Retinal pigment epithelial cell (primary cell): ENCODE measurements around the gene ENTPD7.
"Not testable (repeated sequence)": the region's sequence is repeated elsewhere in the genome, so short reads cannot be mapped to it uniquely, and the experiment has no call there.

Source experiments
- DNase-seq: peaks from one replicate; pipeline ENCODE4 v3.0.0-alpha.2; 2010; ENCODE audit warnings: low read depth
- H3K4me3 ChIP-seq: 2 replicates; pipeline ENCODE4 v1.5.1; 2011; ENCODE audit warnings: mild to moderate bottlenecking, low read length, control low read depth, moderate library complexity
- CTCF ChIP-seq: conservative IDR thresholded peaks from 2 replicates; pipeline ENCODE4 v1.5.1; 2011; ENCODE audit warnings: low read depth, low read length, control low read depth, inconsistent platforms

Gene ENTPD7

DNA sequence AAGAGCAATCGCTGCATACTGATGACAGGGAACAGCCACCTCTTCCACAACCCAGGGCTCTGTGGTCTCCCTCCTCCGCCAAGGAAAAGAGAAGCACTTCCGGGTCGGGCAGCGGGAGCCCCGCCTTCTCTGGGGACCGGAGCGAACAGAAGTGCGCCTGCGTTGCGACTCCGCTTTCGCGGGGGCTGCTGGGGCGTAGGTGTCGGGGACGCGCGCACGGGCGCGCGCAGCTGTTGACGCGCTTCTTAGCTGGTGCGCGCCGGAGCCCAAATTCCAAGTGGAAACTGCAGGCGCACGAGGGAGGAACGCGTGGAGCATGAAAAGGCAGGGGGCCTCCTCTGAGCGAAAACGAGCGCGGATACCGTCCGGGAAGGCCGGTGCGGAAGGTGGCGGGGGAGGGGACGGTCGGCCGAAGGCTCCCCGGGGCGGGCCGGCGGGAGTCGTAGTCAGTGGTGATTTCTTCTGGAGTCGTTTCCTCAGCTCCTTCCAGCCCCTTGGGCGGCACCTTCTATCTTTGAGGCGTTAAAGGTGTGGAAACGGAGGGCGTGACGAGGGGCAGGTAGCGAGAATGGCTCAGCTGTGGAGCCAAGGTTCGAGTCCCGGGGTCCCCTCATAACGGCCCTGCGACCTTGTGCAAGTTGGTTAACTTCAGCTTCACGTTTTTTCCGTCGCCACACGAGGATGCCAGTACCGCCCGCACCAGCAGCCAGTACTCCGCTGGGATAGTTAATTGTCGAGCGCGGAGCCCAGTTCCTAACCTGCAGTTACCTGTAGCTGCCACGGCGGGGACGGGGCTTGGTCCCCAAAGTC lies 72.9 kb downstream of the ENTPD7 start, which contains the start of the genes COX15 and CUTC:
TSS of gene COX15 (minus strand) at position 95 of the 810 bp plus-strand sequence. CDS start at position 17, 78 bp downstream.
TSS of gene CUTC (plus strand) at position 202 of the 810 bp plus-strand sequence. CDS start at position 317, 115 bp downstream.
- H3K4me3 ChIP-seq, result peak within 1 kb of the TSS; percentile 86
- peak; percentile 43 for TF ChIP-seq CTCF
- DNase-seq, result peak; percentile 90

GRCh38 chr10:99733366-99733765 lies 74.1 kb downstream of the ENTPD7 start:
- no peak for TF ChIP-seq CTCF
- H3K4me3 ChIP-seq, result no peak overlapping the region
- DNase-seq, result no peak

GRCh38 chr10:99734111-99734510 lies 74.8 kb downstream of the ENTPD7 start:
- H3K4me3 ChIP-seq, DNase-seq: not testable (repeated sequence)

DNA sequence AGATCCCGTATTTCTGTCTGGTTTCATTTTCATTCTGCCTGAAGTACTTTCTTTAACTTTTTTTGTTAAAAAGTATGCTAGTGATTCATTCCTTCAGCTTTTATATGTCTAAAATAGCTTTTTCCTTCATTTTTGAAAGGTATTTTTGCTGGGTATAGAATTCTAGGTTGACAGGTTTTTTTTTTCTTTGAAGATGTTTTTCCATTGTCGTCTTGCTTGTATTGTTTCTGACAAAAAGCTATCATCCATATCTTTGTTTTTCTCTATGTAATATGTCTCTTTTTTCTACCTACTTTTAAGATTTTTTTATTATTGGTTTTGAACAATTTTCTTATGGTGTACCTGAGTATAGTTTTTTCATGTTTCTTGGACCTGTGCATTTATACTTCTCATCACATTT lies 81.0 kb downstream of the ENTPD7 start:
- DNase-seq, result no peak
- no peak overlapping the region for H3K4me3 ChIP-seq
- no peak for TF ChIP-seq CTCF

- no peak for DNase-seq
- no peak overlapping the region for H3K4me3 ChIP-seq
- no peak for TF ChIP-seq CTCF
These were observed 81.7 kb downstream of the ENTPD7 start for GRCh38 chr10:99740933-99741559.

GRCh38 chr10:99742254-99742653 lies 82.9 kb downstream of the ENTPD7 start:
- H3K4me3 ChIP-seq, result no peak overlapping the region
- TF ChIP-seq CTCF, result no peak
- no peak for DNase-seq

DNA sequence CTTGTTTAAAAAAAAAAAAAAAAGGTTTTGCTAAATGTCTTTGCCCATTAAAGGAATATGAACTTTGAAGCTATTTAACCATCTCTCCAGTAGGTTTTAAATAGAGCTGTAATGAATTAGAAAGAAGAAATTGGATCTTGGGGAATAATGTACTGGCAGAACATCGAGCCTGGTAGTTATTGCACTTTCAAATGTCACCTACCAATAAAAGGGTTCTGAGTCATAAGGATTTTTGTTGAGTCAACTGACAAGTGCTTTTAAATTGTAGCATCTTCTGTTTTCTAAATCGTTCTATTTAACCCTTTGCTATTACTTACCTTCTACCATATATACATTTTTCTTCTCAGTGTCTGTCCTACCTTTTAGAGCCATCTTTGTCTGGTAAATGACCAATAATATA lies 83.4 kb downstream of the ENTPD7 start:
- DNase-seq, result no peak
- TF ChIP-seq CTCF, result no peak
- H3K4me3 ChIP-seq, result no peak overlapping the region
